K562 (cell line): ENCODE results near the gene ARHGAP26. TPM values are rescaled to one million over a fixed set of nuclear protein-coding genes. Genes with fewer than 3 reads are reported as not detected.

ENCODE experiments used
- ATAC-seq: fragments of 200-7000 bp; cut with Tn5 transposase; 3 replicates; pipeline ENCODE4 v1.9.1; 2020; ENCODE audit warnings: moderate library complexity
- BruUV-seq: library from RNA; stranded (reverse); fragments of 400-500 nt; replicated peaks from 2 replicates; lab custom pipeline; 2021; lab: Mats Ljungman, UMichigan
- CTCF ChIA-PET: fragments of 300-600 bp; formaldehyde crosslinking; extraction: SDS; loops from one replicate; lab custom pipeline; 2021; ENCODE audit warnings: low intra/inter-chr PET ratio; lab: Yijun Ruan, JAX
- POLR2A ChIA-PET: fragments of 300-600, 350-650 bp; sonication (Branson Sonifier 250); formaldehyde crosslinking; extraction: SDS; loops from one replicate; lab custom pipeline; 2021; ENCODE audit warnings: antibody characterized with exemption, inconsistent platforms; lab: Yijun Ruan, JAX
- DNase-seq, 4 experiments: peaks; one replicate each; pipeline versions ENCODE4 v3.0.0 to v3.0.0-alpha.2; 2011 to 2018; ENCODE audit warnings: low spot score in 3 of 4, mixed read lengths in 3 of 4; ENCODE audit errors: extremely low read depth in 1 of 4
- FAIRE-seq: peaks from 2 replicates; lab custom pipeline; 2011; peaks lifted over from hg19 to GRCh38; lab: Jason Lieb, UNC
- H2AFZ ChIP-seq: 2 replicates; pipeline ENCODE4 v1.6.0; 2011; ENCODE audit warnings: low read depth, low read length, control low read depth, inconsistent platforms
- H3K27ac ChIP-seq: fragments of 200-600 bp; 3 replicates; pipeline ENCODE4 v1.8.0; 2011; ENCODE audit warnings: low read depth, mild to moderate bottlenecking, control low read depth, inconsistent platforms, low read length, moderate library complexity, mixed read lengths; ENCODE audit errors: extremely low read depth
- H3K27me3 ChIP-seq, 2 experiments: fragments of 300-600 bp in 1 of 2; 2 replicates in 1 of 2; 3 replicates in 1 of 2; pipeline versions ENCODE4 v1.6.0 to v1.8.0; 2011; ENCODE audit warnings: inconsistent platforms in 2 of 2, low read length in 2 of 2, mild to moderate bottlenecking in 1 of 2, mixed read lengths in 1 of 2, moderate library complexity in 1 of 2; ENCODE audit not compliant: control insufficient read depth in 2 of 2, insufficient read depth in 2 of 2
- H3K36me3 ChIP-seq: fragments of 300-600 bp; 3 replicates; pipeline ENCODE4 v1.8.0; 2011; ENCODE audit warnings: mild to moderate bottlenecking, low read length, inconsistent platforms; ENCODE audit not compliant: control insufficient read depth, insufficient read depth
- H3K4me1 ChIP-seq, 2 experiments: fragments of 200-600 bp in 1 of 2; replicated peaks in 1 of 2; 2 replicates in 1 of 2; 3 replicates in 1 of 2; pipeline versions ENCODE4 v1.5.1 to v1.8.0; 2011; ENCODE audit warnings: inconsistent platforms in 2 of 2, low read length in 2 of 2, mild to moderate bottlenecking in 1 of 2, mixed read lengths in 1 of 2, moderate library complexity in 1 of 2; ENCODE audit not compliant: control insufficient read depth in 2 of 2, insufficient read depth in 2 of 2
- H3K4me2 ChIP-seq: 2 replicates; pipeline ENCODE4 v1.6.1; 2011; ENCODE audit warnings: low read length, control low read depth, inconsistent platforms, mixed read lengths; ENCODE audit not compliant: insufficient read depth
- H3K4me3 ChIP-seq: fragments of 200-600 bp; sonication (generic), shearing (Covaris generic); 2 replicates; pipeline ENCODE4 v1.5.1; 2016; ENCODE audit warnings: control low read depth, inconsistent platforms
- H3K79me2 ChIP-seq: fragments of 200-600 bp; 3 replicates; pipeline ENCODE4 v1.8.0; 2011; ENCODE audit warnings: low read length, inconsistent platforms; ENCODE audit not compliant: control insufficient read depth, insufficient read depth
- H3K9ac ChIP-seq, 2 experiments: 2 replicates each; pipeline versions ENCODE4 v1.6.0 to v1.6.1; 2011; ENCODE audit warnings: low read depth in 2 of 2, low read length in 2 of 2, control low read depth in 1 of 2, inconsistent platforms in 1 of 2, mild to moderate bottlenecking in 1 of 2, mixed read lengths in 1 of 2; ENCODE audit not compliant: insufficient read depth in 1 of 2
- H3K9me1 ChIP-seq: one replicate; pipeline ENCODE4 v1.6.0; 2011; ENCODE audit warnings: inconsistent platforms, mild to moderate bottlenecking, low read length, moderate library complexity; ENCODE audit not compliant: control insufficient read depth, insufficient read depth
- H3K9me3 ChIP-seq: replicated peaks from 2 replicates; pipeline ENCODE4 v1.5.1; 2011; ENCODE audit warnings: low read depth, low read length, inconsistent platforms; ENCODE audit not compliant: control insufficient read depth, insufficient read depth
- H4K20me1 ChIP-seq: replicated peaks from 2 replicates; pipeline ENCODE4 v1.6.1; 2011; ENCODE audit warnings: low read length, inconsistent platforms, mixed read lengths; ENCODE audit not compliant: control insufficient read depth, insufficient read depth
- PBX2 ChIP-seq, 2 experiments: IDR thresholded peaks in 1 of 2; conservative IDR thresholded peaks in 1 of 2; 2 replicates each; pipeline ENCODE4 v1.6.1; 2016; ENCODE audit warnings: low read depth in 2 of 2, mild to moderate bottlenecking in 1 of 2, missing compliant biosample characterization in 1 of 2, missing genetic modification characterization in 1 of 2, moderate library complexity in 1 of 2
- PCBP1 ChIP-seq: fragments of 200-400 bp; formaldehyde crosslinking; IDR thresholded peaks from 2 replicates; pipeline ENCODE4 v1.6.1; 2018; ENCODE audit warnings: mild to moderate bottlenecking, low read depth, low read length; ENCODE audit not compliant: poor library complexity, severe bottlenecking
- PKNOX1 ChIP-seq: fragments of 450-650 bp; IDR thresholded peaks from 2 replicates; pipeline ENCODE4 v1.6.1; 2016
- SMC3 ChIP-seq: conservative IDR thresholded peaks from 2 replicates; pipeline ENCODE4 v1.6.1; 2011; ENCODE audit warnings: low read depth, low read length, improper control_type of control experiment; ENCODE audit not compliant: insufficient read depth
- STAT6 ChIP-seq: sonication (generic); formaldehyde crosslinking; IDR thresholded peaks from 2 replicates; pipeline ENCODE4 v1.8.1; 2023; ENCODE audit warnings: mild to moderate bottlenecking, missing genetic modification reagents
- WGBS: fragments of 100-300 bp; shearing (Covaris generic); methylation state at CpG from one replicate; pipeline ENCODE4 v1.1.6; 2016; ENCODE audit warnings: low coverage, mixed read lengths; ENCODE audit not compliant: insufficient coverage; ENCODE audit errors: missing lambda C conversion rate; 5-methylcytosine and 5-hydroxymethylcytosine counted together
- in situ Hi-C: fragments of 300-500 bp; cut with MboI; formaldehyde crosslinking; loops from 4 replicates; pipeline ENCODE4 v1.15.0; 2018; ENCODE audit warnings: inconsistent platforms, mixed read lengths
- intact Hi-C: fragments of 100-400 bp; cut with micrococcal nuclease; formaldehyde crosslinking; loops from 2 replicates; pipeline ENCODE4 v1.14.2; 2022
- polyA plus RNA-seq, 8 experiments: library from polyadenylated mRNA; depleted of rRNA in 4 of 8; stranded (reverse) in 5 of 8; unstranded in 3 of 8; fragments of >200 nt; fragmentation: Nextera tagmentation in 2 of 8; fragmentation: Illumina TruSeq in 1 of 8; extraction: Ambion mirVana in 2 of 8; extraction: Trizol in 1 of 8; gene quantifications; 2 replicates each; pipeline versions ENCODE4 v1.2.1 to v1.2.3, GENCODE V29; 2011 to 2014; ENCODE audit warnings: inconsistent platforms in 1 of 8, missing spikeins in 1 of 8
- total RNA-seq, 7 experiments: library from RNA; depleted of rRNA in 6 of 7; stranded (reverse); fragments of >200 nt in 6 of 7; fragmentation: Illumina TruSeq in 2 of 7; extraction: Trizol in 2 of 7; gene quantifications; 2 replicates each; pipeline versions ENCODE4 v1.2.1 to v1.2.3, GENCODE V29; 2011 to 2021; ENCODE audit warnings: low replicate concordance in 1 of 7
- TF ChIP-seq, protein P1 (sequence below), 3 experiments: IDR thresholded peaks in 2 of 3; conservative IDR thresholded peaks in 1 of 3; 2 replicates each; pipeline ENCODE4 v1.5.1; 2011 to 2012; ENCODE audit warnings: low read length in 3 of 3, mild to moderate bottlenecking in 3 of 3, control low read depth in 2 of 3, improper control_type of control experiment in 1 of 3, inconsistent platforms in 1 of 3, low read depth in 1 of 3, mixed read lengths in 1 of 3, moderate library complexity in 1 of 3; ENCODE audit not compliant: insufficient read depth in 2 of 3
- TF ChIP-seq, protein P2 (sequence below): fragments of 450-650 bp; formaldehyde crosslinking; IDR thresholded peaks from 2 replicates; pipeline ENCODE4 v1.4.0; 2020; ENCODE audit warnings: mild to moderate bottlenecking, moderate library complexity

ARHGAP26 gene
- total and polyA plus RNA-seq, 9 of the 15 experiments (the other 6 are each of a cell fraction or from before 2014, with no cell fraction given), result 0.13 to 1.1 (median 0.55) TPM

DNA sequence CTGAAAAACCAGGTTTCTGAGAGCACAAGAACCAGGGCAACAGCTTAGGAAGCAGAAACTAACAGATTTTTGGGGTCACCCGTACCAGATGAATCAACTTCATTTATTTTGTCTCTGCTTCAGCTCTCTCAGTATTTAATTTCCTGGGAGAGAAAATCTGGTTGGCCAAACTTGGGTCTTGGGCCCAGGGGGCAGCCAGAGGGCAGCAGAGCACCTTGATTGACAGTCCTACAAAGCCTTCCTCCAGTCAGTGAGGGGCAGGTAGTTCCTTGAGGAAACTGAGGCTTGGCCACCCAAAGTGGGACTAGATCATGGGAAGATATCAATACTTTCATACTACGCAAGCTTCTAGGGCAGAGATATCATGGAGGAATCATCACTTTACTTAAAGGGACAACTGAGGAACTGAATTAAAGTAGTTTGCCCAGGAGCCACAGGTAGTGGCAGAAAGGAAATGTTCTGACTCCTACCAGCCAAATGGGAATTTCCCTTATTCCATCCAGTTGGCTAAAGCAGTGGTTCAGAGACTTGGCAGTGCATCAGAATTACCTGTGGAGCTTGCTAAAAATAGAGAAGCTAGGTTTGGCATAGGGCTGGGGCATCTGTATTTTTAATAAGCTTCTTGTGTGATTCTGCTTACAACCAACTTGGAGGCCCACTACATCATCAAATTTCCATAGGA, 21.5 kb upstream of the ARHGAP26 start:
- WGBS, result 3% methylated on average over 2 of the region's 2 CpGs
- H3K27me3 ChIP-seq, result no peaks in the 10 kb centered on the region
- H3K9me1 ChIP-seq, result no peaks in the 10 kb centered on the region
- ChIA-PET CTCF (interaction anchor here (1.1 to 5.4 kb wide), 4 partner anchors 118 to 168 kb away, joined by 3 to 47 read pairs (median 10); no protein-coding TSS in a partner anchor), POLR2A (interaction anchor here (0.6 to 1.5 kb wide), 5 partner anchors 9 to 303 kb away, joined by 3 to 5 read pairs (median 4); no protein-coding TSS in a partner anchor)
- no peak overlapping the region for H3K4me3 ChIP-seq
- H3K4me2 ChIP-seq, result no peak overlapping the region
- no TSS peak for BruUV-seq
- H4K20me1 ChIP-seq, result no peaks in the 10 kb centered on the region
- no peaks in the 10 kb centered on the region for H3K4me1 ChIP-seq
- no peaks in the 10 kb centered on the region for H3K36me3 ChIP-seq
- DNase-seq, result peak in 3 of 4 experiments; percentile 23 to 29 (median 23)
- peak; percentile 63; the same call in 2 of the 3 replicates for ATAC-seq
- intact Hi-C loops, result loop anchor here (1.0 to 2.0 kb wide), 2 partner anchors 118 to 132 kb away; no protein-coding TSS in a partner anchor
- H2AFZ ChIP-seq, result no peak overlapping the region
- no peak overlapping the region for H3K9ac ChIP-seq
- no peaks in the 10 kb centered on the region for H3K9me3 ChIP-seq
- FAIRE-seq, result peak; percentile 63
- H3K27ac ChIP-seq, result no peak overlapping the region
- no peaks in the 10 kb centered on the region for H3K79me2 ChIP-seq
- in situ Hi-C loops, result no loop called here
- TF ChIP-seq, protein P1, sequence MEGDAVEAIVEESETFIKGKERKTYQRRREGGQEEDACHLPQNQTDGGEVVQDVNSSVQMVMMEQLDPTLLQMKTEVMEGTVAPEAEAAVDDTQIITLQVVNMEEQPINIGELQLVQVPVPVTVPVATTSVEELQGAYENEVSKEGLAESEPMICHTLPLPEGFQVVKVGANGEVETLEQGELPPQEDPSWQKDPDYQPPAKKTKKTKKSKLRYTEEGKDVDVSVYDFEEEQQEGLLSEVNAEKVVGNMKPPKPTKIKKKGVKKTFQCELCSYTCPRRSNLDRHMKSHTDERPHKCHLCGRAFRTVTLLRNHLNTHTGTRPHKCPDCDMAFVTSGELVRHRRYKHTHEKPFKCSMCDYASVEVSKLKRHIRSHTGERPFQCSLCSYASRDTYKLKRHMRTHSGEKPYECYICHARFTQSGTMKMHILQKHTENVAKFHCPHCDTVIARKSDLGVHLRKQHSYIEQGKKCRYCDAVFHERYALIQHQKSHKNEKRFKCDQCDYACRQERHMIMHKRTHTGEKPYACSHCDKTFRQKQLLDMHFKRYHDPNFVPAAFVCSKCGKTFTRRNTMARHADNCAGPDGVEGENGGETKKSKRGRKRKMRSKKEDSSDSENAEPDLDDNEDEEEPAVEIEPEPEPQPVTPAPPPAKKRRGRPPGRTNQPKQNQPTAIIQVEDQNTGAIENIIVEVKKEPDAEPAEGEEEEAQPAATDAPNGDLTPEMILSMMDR (IDR thresholded peaks at IDR 0.05 in 2 of 3, conservative IDR thresholded peaks at IDR 0.05 in 1 of 3; ENCODE audit: insufficient read depth in 2 of 3, low read depth in 1 of 3, low read length in 3 of 3), result peak; percentile 66 to 81 (median 66)
- TF ChIP-seq STAT6, result no peak
- TF ChIP-seq PCBP1, result no peak
- peak; percentile 77 for TF ChIP-seq PKNOX1
- peak; percentile 13; the same call in 1 of the 2 replicates for TF ChIP-seq PBX2 (CRISPR knock-in tag; IDR thresholded peaks at IDR 0.05; ENCODE audit: low read depth)
- TF ChIP-seq PBX2 (tag; conservative IDR thresholded peaks at IDR 0.05; ENCODE audit: low read depth), result 0 out of 2 replicates have a peak, but pooled peaks have one; percentile 26
- TF ChIP-seq, protein P2, sequence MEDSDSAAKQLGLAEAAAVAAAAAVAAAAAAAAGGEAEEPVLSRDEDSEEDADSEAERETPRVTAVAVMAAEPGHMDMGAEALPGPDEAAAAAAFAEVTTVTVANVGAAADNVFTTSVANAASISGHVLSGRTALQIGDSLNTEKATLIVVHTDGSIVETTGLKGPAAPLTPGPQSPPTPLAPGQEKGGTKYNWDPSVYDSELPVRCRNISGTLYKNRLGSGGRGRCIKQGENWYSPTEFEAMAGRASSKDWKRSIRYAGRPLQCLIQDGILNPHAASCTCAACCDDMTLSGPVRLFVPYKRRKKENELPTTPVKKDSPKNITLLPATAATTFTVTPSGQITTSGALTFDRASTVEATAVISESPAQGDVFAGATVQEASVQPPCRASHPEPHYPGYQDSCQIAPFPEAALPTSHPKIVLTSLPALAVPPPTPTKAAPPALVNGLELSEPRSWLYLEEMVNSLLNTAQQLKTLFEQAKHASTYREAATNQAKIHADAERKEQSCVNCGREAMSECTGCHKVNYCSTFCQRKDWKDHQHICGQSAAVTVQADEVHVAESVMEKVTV (CRISPR knock-in tag), result peak; percentile 88
- TF ChIP-seq SMC3, result peak; percentile 80
